ENCODE measurements around the gene TRNT1. TPM values are rescaled to one million over a fixed set of nuclear protein-coding genes. Genes with fewer than 3 reads are reported as not detected.

Gene TRNT1
- total RNA-seq, 1 experiment from 2014 or later = 21.4 TPM

DNA sequence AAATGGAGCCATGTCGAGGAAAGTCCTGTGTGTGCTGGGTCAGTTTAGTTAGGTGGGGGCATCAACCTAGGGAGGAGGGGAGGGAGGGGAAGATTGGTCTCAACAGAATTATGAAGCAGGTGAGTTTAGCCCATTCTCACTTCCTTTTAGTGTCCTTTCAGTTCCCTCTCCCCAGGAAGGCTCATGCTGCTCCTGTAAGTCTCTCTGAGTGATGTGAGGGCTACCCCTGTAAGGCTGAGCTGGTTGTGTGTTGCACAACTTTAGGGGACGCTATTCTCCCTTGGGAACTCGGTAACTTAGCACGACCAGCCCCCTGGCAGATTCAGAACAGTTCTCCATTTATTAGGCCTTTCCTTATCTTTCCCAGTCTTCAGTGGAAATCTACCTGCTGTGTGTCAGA lies 37.7 kb upstream of the TRNT1 start:
- H3K9me3 ChIP-seq (ENCODE audit: control insufficient read depth in 1 of 2, insufficient read depth in 1 of 2, low read depth in 1 of 2, low read length in 2 of 2) = no peaks in the 10 kb centered on the region
- H3K9ac ChIP-seq (ENCODE audit: low read length) = no peak overlapping the region
- no TSS peak for BruUV-seq (replicated peaks)
- ChIA-PET RAD21 (ENCODE audit: low non-redundant PET in 1 of 2, low total read pairs in 2 of 2, uncharacterized antibody in 2 of 2, unreplicated experiment in 2 of 2) (no interaction called here), CTCF (no interaction called here), POLR2A (no interaction called here)
- H4K20me1 ChIP-seq (ENCODE audit: insufficient read depth) = no peaks in the 10 kb centered on the region
- ATAC-seq (no peak), DNase-seq (ENCODE audit: low read depth, low spot score) (no peak)
- peaks cover 18% of the 10 kb centered on the region; the same call in 1 of the 2 replicates for H3K27me3 ChIP-seq (ENCODE audit: insufficient read depth, low read length)
- intact Hi-C loops (cut with micrococcal nuclease) = no loop called here
- no peaks in the 10 kb centered on the region for H3K36me3 ChIP-seq (ENCODE audit: control insufficient read depth in 1 of 2, insufficient read depth in 2 of 2, low read length in 2 of 2)
- H2AFZ ChIP-seq (ENCODE audit: low read depth, low read length, poor library complexity, severe bottlenecking) = no peak overlapping the region
- no peak overlapping the region for H3K27ac ChIP-seq (ENCODE audit: low read depth, low read length)
- no peaks in the 10 kb centered on the region for H3K79me2 ChIP-seq (ENCODE audit: insufficient read depth, low read length)
- H3K4me2 ChIP-seq (ENCODE audit: low read length) = no peak overlapping the region
- no peak overlapping the region for H3K4me3 ChIP-seq (replicated peaks in 1 of 2; ENCODE audit: low read depth in 1 of 2, low read length in 2 of 2)
- H3K4me1 ChIP-seq (ENCODE audit: control insufficient read depth in 1 of 2, insufficient read depth in 2 of 2, low read length in 2 of 2) = no peaks in the 10 kb centered on the region
- no peaks in the 10 kb centered on the region for H3K9me2 ChIP-seq (ENCODE audit: insufficient read depth)
- TF ChIP-seq CBX3 (IDR thresholded peaks at IDR 0.05; ENCODE audit: low read depth) (no peak), EZH2 (IDR thresholded peaks at IDR 0.05) (no peak), YY1 (IDR thresholded peaks at IDR 0.05; ENCODE audit: extremely low read depth, insufficient replicate concordance, low read depth, low read length) (no peak), POLR2A (IDR thresholded peaks at IDR 0.05; ENCODE audit: borderline replicate concordance, extremely low read depth, insufficient read depth, insufficient read length) (no peak), SIN3A (IDR thresholded peaks at IDR 0.05; ENCODE audit: low read depth) (no peak), ZBTB33 (IDR thresholded peaks at IDR 0.05; ENCODE audit: extremely low read depth, insufficient replicate concordance, low read length) (no peak), JUND (IDR thresholded peaks at IDR 0.05) (no peak), ZFX (IDR thresholded peaks at IDR 0.05) (no peak), RAD21 (IDR thresholded peaks at IDR 0.05; ENCODE audit: low read depth) (no peak), FOSL1 (IDR thresholded peaks at IDR 0.05; ENCODE audit: low read depth) (no peak)
- TF ChIP-seq, protein P1, sequence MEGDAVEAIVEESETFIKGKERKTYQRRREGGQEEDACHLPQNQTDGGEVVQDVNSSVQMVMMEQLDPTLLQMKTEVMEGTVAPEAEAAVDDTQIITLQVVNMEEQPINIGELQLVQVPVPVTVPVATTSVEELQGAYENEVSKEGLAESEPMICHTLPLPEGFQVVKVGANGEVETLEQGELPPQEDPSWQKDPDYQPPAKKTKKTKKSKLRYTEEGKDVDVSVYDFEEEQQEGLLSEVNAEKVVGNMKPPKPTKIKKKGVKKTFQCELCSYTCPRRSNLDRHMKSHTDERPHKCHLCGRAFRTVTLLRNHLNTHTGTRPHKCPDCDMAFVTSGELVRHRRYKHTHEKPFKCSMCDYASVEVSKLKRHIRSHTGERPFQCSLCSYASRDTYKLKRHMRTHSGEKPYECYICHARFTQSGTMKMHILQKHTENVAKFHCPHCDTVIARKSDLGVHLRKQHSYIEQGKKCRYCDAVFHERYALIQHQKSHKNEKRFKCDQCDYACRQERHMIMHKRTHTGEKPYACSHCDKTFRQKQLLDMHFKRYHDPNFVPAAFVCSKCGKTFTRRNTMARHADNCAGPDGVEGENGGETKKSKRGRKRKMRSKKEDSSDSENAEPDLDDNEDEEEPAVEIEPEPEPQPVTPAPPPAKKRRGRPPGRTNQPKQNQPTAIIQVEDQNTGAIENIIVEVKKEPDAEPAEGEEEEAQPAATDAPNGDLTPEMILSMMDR (IDR thresholded peaks at IDR 0.05 in 2 of 3, conservative IDR thresholded peaks at IDR 0.05 in 1 of 3; ENCODE audit: borderline replicate concordance in 1 of 3, insufficient read depth in 1 of 3, low read depth in 2 of 3, low read length in 2 of 3) = no peak
